SK-N-SH (cell line): ENCODE data around the gene CAPS. TPM values are rescaled to one million over a fixed set of nuclear protein-coding genes. Genes with fewer than 3 reads are reported as not detected.

Experiments
- CTCF ChIA-PET: fragments of 300-600, 350-600 bp; formaldehyde crosslinking; extraction: SDS; loops from one replicate; lab custom pipeline; 2021; lab: Yijun Ruan, JAX
- POLR2A ChIA-PET: fragments of 350-600 bp; sonication (Branson Sonifier 250); formaldehyde crosslinking; extraction: SDS; loops from one replicate; lab custom pipeline; 2020; ENCODE audit warnings: antibody characterized with exemption, inconsistent platforms; lab: Yijun Ruan, JAX
- DNase-seq: peaks from one replicate; pipeline ENCODE4 v3.0.0; 2012
- H2AFZ ChIP-seq: fragments of 200-600 bp; sonication (generic); 2 replicates; pipeline ENCODE4 v1.8.1; 2016; ENCODE audit warnings: antibody characterized with exemption, mild to moderate bottlenecking, low read depth
- H3F3A ChIP-seq: fragments of 200-600 bp; sonication (generic); replicated peaks from 2 replicates; pipeline ENCODE3; 2016; ENCODE audit warnings: antibody characterized with exemption, mild to moderate bottlenecking; ENCODE audit not compliant: insufficient read depth
- H3K27ac ChIP-seq, 2 experiments: fragments of 200-500 bp in 1 of 2; fragments of 200-600 bp in 1 of 2; sonication (Bioruptor generic) in 1 of 2; sonication (generic), shearing (Covaris generic) in 1 of 2; 2 replicates each; pipeline versions ENCODE4 v1.5.1 to v1.6.1; 2014 to 2016; ENCODE audit warnings: low read depth in 2 of 2, inconsistent platforms in 1 of 2, low read length in 1 of 2, mild to moderate bottlenecking in 1 of 2, mixed read lengths in 1 of 2
- H3K27me3 ChIP-seq: fragments of 200-600 bp; sonication (generic), shearing (Covaris generic); 2 replicates; pipeline ENCODE4 v1.6.1; 2016; ENCODE audit warnings: mixed run types; ENCODE audit not compliant: insufficient read depth
- H3K36me3 ChIP-seq, 2 experiments: fragments of 200-500 bp in 1 of 2; fragments of 200-600 bp in 1 of 2; sonication (Bioruptor generic) in 1 of 2; sonication (generic) in 1 of 2; replicated peaks in 1 of 2; 2 replicates each; pipeline versions ENCODE3 to v1.5.1; 2014 to 2016; ENCODE audit warnings: low read length in 1 of 2, mild to moderate bottlenecking in 1 of 2; ENCODE audit not compliant: insufficient read depth in 2 of 2, control insufficient read depth in 1 of 2
- H3K4me1 ChIP-seq, 2 experiments: fragments of 200-500 bp in 1 of 2; fragments of 200-600 bp in 1 of 2; sonication (Bioruptor generic) in 1 of 2; sonication (generic), shearing (Covaris generic) in 1 of 2; 2 replicates each; pipeline versions ENCODE4 v1.5.1 to v1.6.1; 2014 to 2016; ENCODE audit warnings: low read depth in 1 of 2, low read length in 1 of 2, mixed run types in 1 of 2; ENCODE audit not compliant: insufficient read depth in 2 of 2, control insufficient read depth in 1 of 2
- H3K4me2 ChIP-seq: fragments of 200-600 bp; sonication (generic), shearing (Covaris generic); 2 replicates; pipeline ENCODE4 v1.6.1; 2017; ENCODE audit warnings: mixed run types
- H3K4me3 ChIP-seq, 2 experiments: fragments of 200-500 bp in 1 of 2; fragments of 200-600 bp in 1 of 2; sonication (Bioruptor generic) in 1 of 2; sonication (generic), shearing (Covaris generic) in 1 of 2; 2 replicates each; pipeline versions ENCODE4 v1.5.1 to v1.8.1; 2014 to 2016; ENCODE audit warnings: low read depth in 2 of 2, inconsistent platforms in 1 of 2, low read length in 1 of 2, mild to moderate bottlenecking in 1 of 2, mixed read lengths in 1 of 2, moderate library complexity in 1 of 2
- H3K79me2 ChIP-seq: fragments of 200-600 bp; sonication (generic); 2 replicates; pipeline ENCODE4 v1.8.1; 2017; ENCODE audit warnings: mild to moderate bottlenecking; ENCODE audit not compliant: insufficient read depth
- H3K9ac ChIP-seq: fragments of 200-600 bp; sonication (generic); 2 replicates; pipeline ENCODE4 v1.6.1; 2017; ENCODE audit warnings: mixed run types
- H3K9me2 ChIP-seq: fragments of 200-600 bp; sonication (generic); 2 replicates; pipeline ENCODE4 v1.6.1; 2017; ENCODE audit warnings: mixed run types
- H3K9me3 ChIP-seq: fragments of 200-600 bp; sonication (generic); 2 replicates; pipeline ENCODE4 v1.6.1; 2017; ENCODE audit warnings: mixed run types, mild to moderate bottlenecking, moderate library complexity
- H4K20me1 ChIP-seq: fragments of 200-600 bp; sonication (generic); 2 replicates; pipeline ENCODE4 v1.6.1; 2017; ENCODE audit warnings: mild to moderate bottlenecking, mixed run types; ENCODE audit not compliant: insufficient read depth
- ELF1 ChIP-seq: IDR thresholded peaks from 2 replicates; pipeline ENCODE4 v1.4.0; 2012
- EP300 ChIP-seq, 2 experiments: IDR thresholded peaks; 2 replicates each; pipeline versions ENCODE4 v1.4.0 to v1.6.1; 2012; ENCODE audit warnings: borderline replicate concordance in 1 of 2, low read depth in 1 of 2, low read length in 1 of 2
- EZH2phosphoT487 ChIP-seq: fragments of 200-600 bp; sonication (generic); IDR thresholded peaks from 2 replicates; pipeline ENCODE4 v1.6.1; 2017; ENCODE audit warnings: low read depth, mixed run types, mild to moderate bottlenecking, antibody characterized with exemption, moderate library complexity, borderline replicate concordance
- FOXM1 ChIP-seq: IDR thresholded peaks from 2 replicates; pipeline ENCODE4 v1.4.0; 2012; ENCODE audit warnings: low read depth, mild to moderate bottlenecking
- GABPA ChIP-seq: IDR thresholded peaks from 2 replicates; pipeline ENCODE4 v1.4.0; 2012; ENCODE audit warnings: low read depth, mild to moderate bottlenecking
- GATA2 ChIP-seq: sonication (generic); formaldehyde crosslinking; IDR thresholded peaks from 2 replicates; pipeline ENCODE4 v1.5.0; 2020; ENCODE audit warnings: mild to moderate bottlenecking, missing genetic modification reagents
- JUND ChIP-seq: IDR thresholded peaks from 2 replicates; pipeline ENCODE4 v1.4.0; 2012
- MAX ChIP-seq: IDR thresholded peaks from 2 replicates; pipeline ENCODE4 v1.4.0; 2012; ENCODE audit warnings: low read depth
- MXI1 ChIP-seq: IDR thresholded peaks from 2 replicates; pipeline ENCODE4 v1.6.1; 2012; ENCODE audit warnings: mild to moderate bottlenecking, low read depth, low read length, improper control_type of control experiment
- NRF1 ChIP-seq: IDR thresholded peaks from 2 replicates; pipeline ENCODE4 v1.6.1; 2012; ENCODE audit warnings: low read depth, mild to moderate bottlenecking, low read length
- POLR2AphosphoS5 ChIP-seq: IDR thresholded peaks from 2 replicates; pipeline ENCODE4 v1.6.1; 2012; ENCODE audit warnings: low read depth, low read length
- RAD21 ChIP-seq: IDR thresholded peaks from 2 replicates; pipeline ENCODE4 v1.6.1; 2012; ENCODE audit warnings: mild to moderate bottlenecking, low read length
- RCOR1 ChIP-seq: fragments of 150-350 bp; IDR thresholded peaks from 2 replicates; pipeline ENCODE4 v1.6.1; 2017; ENCODE audit warnings: antibody characterized with exemption, low read length
- RFX5 ChIP-seq: IDR thresholded peaks from 2 replicates; pipeline ENCODE4 v1.6.1; 2012; ENCODE audit warnings: mild to moderate bottlenecking, improper control_type of control experiment, low read length
- RXRA ChIP-seq: IDR thresholded peaks from 2 replicates; pipeline ENCODE4 v1.4.0; 2012; ENCODE audit warnings: low read depth, mild to moderate bottlenecking, borderline replicate concordance
- TEAD4 ChIP-seq: IDR thresholded peaks from 2 replicates; pipeline ENCODE4 v1.4.0; 2012; ENCODE audit warnings: mild to moderate bottlenecking, borderline replicate concordance; ENCODE audit not compliant: insufficient read depth
- USF1 ChIP-seq: IDR thresholded peaks from 2 replicates; pipeline ENCODE4 v1.4.0; 2012; ENCODE audit warnings: low read depth, borderline replicate concordance
- ZBTB33 ChIP-seq: IDR thresholded peaks from 2 replicates; pipeline ENCODE4 v1.4.0; 2012; ENCODE audit warnings: low read depth, borderline replicate concordance
- WGBS: methylation state at CpG from one replicate; pipeline ENCODE4 v1.1.6; 2017; ENCODE audit warnings: low lambda C conversion rate; 5-methylcytosine and 5-hydroxymethylcytosine counted together
- polyA plus RNA-seq, 3 experiments: library from polyadenylated mRNA; depleted of rRNA; stranded (reverse); fragments of >200 nt; gene quantifications; 2 replicates each; pipeline ENCODE4 v1.2.3, GENCODE V29; 2012
- TF ChIP-seq, protein P1 (sequence below): fragments of 150-350 bp; IDR thresholded peaks from 2 replicates; pipeline ENCODE4 v1.6.1; 2016; ENCODE audit warnings: mild to moderate bottlenecking, low read depth, low read length
- TF ChIP-seq, protein P2 (sequence below): IDR thresholded peaks from 2 replicates; pipeline ENCODE4; 2012

CAPS gene
- polyA plus RNA-seq, 1 of the 3 experiments (the other 2 are of a cell fraction): 13.4 TPM

DNA sequence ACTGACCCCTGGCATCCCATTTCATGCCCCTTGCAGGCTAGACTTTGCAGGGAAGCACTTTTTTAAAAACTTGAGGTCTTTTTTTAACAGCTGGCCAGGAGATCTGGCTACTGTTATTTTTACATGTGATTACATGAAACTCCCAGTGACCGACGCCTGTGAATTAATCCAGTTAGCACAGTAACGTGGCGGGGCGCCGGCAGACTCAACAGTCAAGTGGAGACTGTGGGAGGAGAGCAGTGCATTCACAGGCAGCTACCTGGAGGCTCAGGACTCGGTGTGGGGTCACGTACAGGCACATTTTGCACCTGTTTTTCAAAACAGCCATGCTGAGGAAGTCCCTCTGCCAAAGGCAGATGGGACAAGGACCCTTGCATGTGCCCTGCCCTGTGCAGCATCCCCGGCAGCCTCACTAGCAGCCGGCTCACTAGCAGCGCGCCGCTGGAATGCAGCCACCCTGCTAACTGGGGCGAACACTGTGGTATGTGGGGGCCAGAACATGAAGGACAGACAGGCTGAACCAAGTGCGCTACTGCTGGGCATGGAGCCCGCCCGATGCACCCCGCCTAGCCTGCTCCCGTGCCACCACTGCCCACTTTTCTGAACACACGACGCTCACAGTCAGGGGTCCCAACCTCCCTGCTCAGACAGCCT, 18.7 kb downstream of the CAPS start (continued):
- TF ChIP-seq RXRA: no peak
- TF ChIP-seq, all 33 proteins: peak for 0

DNA sequence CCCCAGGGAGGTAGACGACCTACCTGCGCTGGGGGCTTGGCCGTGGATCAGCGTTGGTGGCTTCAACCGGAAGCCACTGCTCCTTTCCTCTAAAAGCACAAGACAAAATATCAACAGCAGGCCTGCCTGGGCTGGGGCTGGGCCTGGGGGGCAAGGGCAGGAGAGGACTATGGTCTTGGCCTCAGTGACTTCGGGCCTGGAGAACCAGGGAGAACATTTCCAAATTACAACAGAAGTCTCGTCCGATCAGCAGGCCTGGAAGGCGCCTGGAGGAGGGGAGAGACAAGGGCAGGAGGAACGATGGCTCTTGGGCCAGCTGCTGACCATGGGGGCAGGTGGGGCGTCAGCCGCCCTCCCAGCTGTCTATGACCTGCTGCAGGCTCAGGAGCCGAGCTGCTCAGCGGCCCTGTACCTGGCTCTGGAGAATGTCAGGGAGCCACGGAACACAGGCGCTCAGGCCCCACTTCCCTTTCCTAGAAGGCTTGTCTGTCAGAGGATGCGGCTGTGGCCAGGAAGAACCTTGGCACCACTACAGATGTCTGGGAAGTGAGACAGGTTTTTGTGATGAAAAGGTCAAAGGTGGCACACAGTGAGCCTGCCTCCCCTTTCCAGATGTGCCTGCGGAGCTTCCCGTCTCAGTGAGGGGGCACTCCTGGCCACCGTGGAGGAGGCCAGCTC, 19.5 kb downstream of the CAPS start:
- Histone ChIP-seq H3K27ac (peak overlapping the region in 1 of 2 experiments; percentile 94; a peak in 2 of 4 replicates), H4K20me1 (peaks cover 23% of the 10 kb centered on the region; the same call in 1 of the 2 replicates), H3K36me3 (peaks cover 18 to 45% of the 10 kb centered on the region in 2 experiments), H3K79me2 (peaks cover 21% of the 10 kb centered on the region; the same call in 1 of the 2 replicates), H3K4me2 (no peak overlapping the region), H3K4me3 (no peak overlapping the region), H3K9me2 (no peaks in the 10 kb centered on the region), H3K9me3 (no peaks in the 10 kb centered on the region), H3K4me1 (peaks cover 13 to 76% of the 10 kb centered on the region in 2 experiments), H3K27me3 (no peaks in the 10 kb centered on the region), H3F3A (no peaks in the 10 kb centered on the region), H3K9ac (no peak overlapping the region), H2AFZ (no peak overlapping the region)
- no peak; a peak in 1 of 4 replicates for TF ChIP-seq EP300 (IDR thresholded peaks at IDR 0.05; ENCODE audit: borderline replicate concordance in 1 of 2, low read depth in 1 of 2, low read length in 1 of 2)
- TF ChIP-seq POLR2AphosphoS5: no peak
- TF ChIP-seq RFX5: no peak
- TF ChIP-seq JUND: no peak
- TF ChIP-seq, protein P1, sequence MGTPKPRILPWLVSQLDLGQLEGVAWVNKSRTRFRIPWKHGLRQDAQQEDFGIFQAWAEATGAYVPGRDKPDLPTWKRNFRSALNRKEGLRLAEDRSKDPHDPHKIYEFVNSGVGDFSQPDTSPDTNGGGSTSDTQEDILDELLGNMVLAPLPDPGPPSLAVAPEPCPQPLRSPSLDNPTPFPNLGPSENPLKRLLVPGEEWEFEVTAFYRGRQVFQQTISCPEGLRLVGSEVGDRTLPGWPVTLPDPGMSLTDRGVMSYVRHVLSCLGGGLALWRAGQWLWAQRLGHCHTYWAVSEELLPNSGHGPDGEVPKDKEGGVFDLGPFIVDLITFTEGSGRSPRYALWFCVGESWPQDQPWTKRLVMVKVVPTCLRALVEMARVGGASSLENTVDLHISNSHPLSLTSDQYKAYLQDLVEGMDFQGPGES: no peak
- no peak for TF ChIP-seq TEAD4
- TF ChIP-seq, protein P2, sequence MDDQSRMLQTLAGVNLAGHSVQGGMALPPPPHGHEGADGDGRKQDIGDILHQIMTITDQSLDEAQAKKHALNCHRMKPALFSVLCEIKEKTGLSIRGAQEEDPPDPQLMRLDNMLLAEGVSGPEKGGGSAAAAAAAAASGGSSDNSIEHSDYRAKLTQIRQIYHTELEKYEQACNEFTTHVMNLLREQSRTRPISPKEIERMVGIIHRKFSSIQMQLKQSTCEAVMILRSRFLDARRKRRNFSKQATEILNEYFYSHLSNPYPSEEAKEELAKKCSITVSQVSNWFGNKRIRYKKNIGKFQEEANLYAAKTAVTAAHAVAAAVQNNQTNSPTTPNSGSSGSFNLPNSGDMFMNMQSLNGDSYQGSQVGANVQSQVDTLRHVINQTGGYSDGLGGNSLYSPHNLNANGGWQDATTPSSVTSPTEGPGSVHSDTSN: no peak
- no peak for TF ChIP-seq MAX
- TF ChIP-seq EZH2phosphoT487: no peak
- no peak for TF ChIP-seq ZBTB33
- no peak for TF ChIP-seq NRF1
- TF ChIP-seq USF1: no peak
- TF ChIP-seq MXI1: no peak
- TF ChIP-seq ELF1: no peak
- no peak for TF ChIP-seq GABPA
- TF ChIP-seq GATA2 (CRISPR knock-in tag): no peak
- TF ChIP-seq RAD21: no peak
- TF ChIP-seq RCOR1: no peak
- no peak for TF ChIP-seq FOXM1
- DNase-seq: no peak
- 89% methylated on average over 5 of the region's 20 CpGs for WGBS
- ChIA-PET POLR2A (interaction anchor here (0.7 kb wide), 1 partner anchor 34 kb away, joined by 3 read pairs; no protein-coding TSS in a partner anchor), CTCF (interaction anchor here (1.3 to 3.2 kb wide), 5 partner anchors 18 to 129 kb away, joined by 5 to 10 read pairs (median 5); no protein-coding TSS in a partner anchor)
